Activated CD8-positive, alpha-beta memory T cell treated with anti-CD3 and anti-CD28 coated beads, Interleukin-2, amount 50 U/mL, for 4 hours (primary cell): ENCODE measurements around the gene RTEL1.
A peak's percentile ranks its signal among the peaks of the same experiment; 100 is the strongest.
"Not testable (repeated sequence)": the region's sequence is repeated elsewhere in the genome, so short reads cannot be mapped to it uniquely, and the experiment has no call there.

Source experiments
- DNase-seq: peaks from one replicate; pipeline ENCODE4 v3.0.0-alpha.2; 2020

Gene RTEL1

GRCh38 chr20:63627751-63628245 lies 30.3 kb upstream of the RTEL1 start:
- DNase-seq = peak; percentile 27

GRCh38 chr20:63628246-63628975 lies 29.7 kb upstream of the RTEL1 start:
- DNase-seq = peak; percentile 62

- DNase-seq = not testable (repeated sequence)
Observed at GRCh38 chr20:63630956-63631355, 27.2 kb upstream of the RTEL1 start.

- not testable (repeated sequence) for DNase-seq
Observed at GRCh38 chr20:63631426-63631825, 26.7 kb upstream of the RTEL1 start.

- no peak for DNase-seq
Observed at GRCh38 chr20:63633732-63634131, 24.4 kb upstream of the RTEL1 start.

GRCh38 chr20:63635431-63636141 lies 22.5 kb upstream of the RTEL1 start:
- DNase-seq = peak; percentile 64

GRCh38 chr20:63636752-63637628 lies 21.1 kb upstream of the RTEL1 start:
- DNase-seq = no peak

- DNase-seq = peak; percentile 73
Observed at GRCh38 chr20:63639093-63639975, 18.8 kb upstream of the RTEL1 start.

- no peak for DNase-seq
Observed at GRCh38 chr20:63640086-63640485, 18.0 kb upstream of the RTEL1 start.

- peak; percentile 30 for DNase-seq
Observed at GRCh38 chr20:63640686-63641085, 17.4 kb upstream of the RTEL1 start.

- DNase-seq = peak; percentile 58
Observed at GRCh38 chr20:63641146-63641791, 16.8 kb upstream of the RTEL1 start.

- peak; percentile 98 for DNase-seq
Observed at GRCh38 chr20:63641792-63642523, 16.2 kb upstream of the RTEL1 start.

- DNase-seq = peak; percentile 31
Observed at GRCh38 chr20:63642527-63643247, 15.4 kb upstream of the RTEL1 start.

- no peak for DNase-seq
Observed at GRCh38 chr20:63643499-63643898, 14.6 kb upstream of the RTEL1 start.

- DNase-seq = no peak
Observed at GRCh38 chr20:63643946-63644345, 14.2 kb upstream of the RTEL1 start.

GRCh38 chr20:63645218-63645617 lies 12.9 kb upstream of the RTEL1 start:
- no peak for DNase-seq

- DNase-seq = no peak
Observed at GRCh38 chr20:63648190-63648589, 9.9 kb upstream of the RTEL1 start.

- DNase-seq = no peak
Observed at GRCh38 chr20:63648895-63649589, 9.1 kb upstream of the RTEL1 start.

GRCh38 chr20:63650486-63650885 lies 7.6 kb upstream of the RTEL1 start:
- DNase-seq = not testable (repeated sequence)

GRCh38 chr20:63651942-63652191 lies 6.2 kb upstream of the RTEL1 start:
- no peak for DNase-seq
